OCI-LY1 (cell line): ENCODE results near the gene TRIL.

ENCODE experiments used
- H2AFZ ChIP-seq: fragments of 200-600 bp; sonication (generic), shearing (Covaris generic); 2 replicates; pipeline ENCODE4 v1.6.0; 2014; ENCODE audit warnings: antibody characterized with exemption, mild to moderate bottlenecking, low read length
- H3F3A ChIP-seq: fragments of 200-600 bp; sonication (generic), shearing (Covaris generic); 2 replicates; pipeline ENCODE4 v1.6.0; 2014; ENCODE audit warnings: mild to moderate bottlenecking, antibody characterized with exemption, low read length, moderate library complexity; ENCODE audit not compliant: insufficient read depth
- H3K27ac ChIP-seq: fragments of 200-600 bp; sonication (generic); 2 replicates; pipeline ENCODE4 v1.5.1; 2014; ENCODE audit warnings: low read length, mixed run types, mild to moderate bottlenecking, low read depth; ENCODE audit not compliant: poor library complexity, severe bottlenecking
- H3K27me3 ChIP-seq: fragments of 200-600 bp; sonication (generic); 2 replicates; pipeline ENCODE4 v1.6.0; 2014; ENCODE audit warnings: antibody characterized with exemption, mild to moderate bottlenecking, low read length, moderate library complexity; ENCODE audit not compliant: insufficient read depth
- H3K36me3 ChIP-seq: fragments of 200-600 bp; sonication (generic); 2 replicates; pipeline ENCODE4 v1.6.1; 2014; ENCODE audit warnings: mild to moderate bottlenecking, antibody characterized with exemption, low read length, moderate library complexity, mixed read lengths; ENCODE audit not compliant: insufficient read depth
- H3K4me1 ChIP-seq: fragments of 200-600 bp; sonication (generic); 2 replicates; pipeline ENCODE4 v1.5.1; 2014; ENCODE audit warnings: mild to moderate bottlenecking, low read length, moderate library complexity; ENCODE audit not compliant: insufficient read depth, severe bottlenecking
- H3K4me2 ChIP-seq: fragments of 200-600 bp; sonication (generic), shearing (Covaris generic); 2 replicates; pipeline ENCODE4 v1.6.1; 2014; ENCODE audit warnings: low read length
- H3K4me3 ChIP-seq: fragments of 200-600 bp; sonication (generic); 2 replicates; pipeline ENCODE4 v1.5.1; 2014; ENCODE audit warnings: low read length, low read depth, mild to moderate bottlenecking, mixed read lengths; ENCODE audit not compliant: poor library complexity, severe bottlenecking
- H3K79me2 ChIP-seq: fragments of 200-600 bp; shearing (Covaris generic); 2 replicates; pipeline ENCODE4 v1.6.1; 2016; ENCODE audit warnings: mixed run types, low read length, mixed read lengths; ENCODE audit not compliant: insufficient read depth
- H3K9ac ChIP-seq: fragments of 200-600 bp; sonication (generic), shearing (Covaris generic); 2 replicates; pipeline ENCODE4 v1.6.1; 2014; ENCODE audit warnings: mild to moderate bottlenecking, low read length, mixed read lengths
- H3K9me2 ChIP-seq: fragments of 200-600 bp; sonication (generic), shearing (Covaris generic); 2 replicates; pipeline ENCODE4 v1.6.1; 2014; ENCODE audit warnings: low read depth, mild to moderate bottlenecking, low read length, mixed read lengths
- H3K9me3 ChIP-seq: fragments of 200-600 bp; shearing (Covaris generic); 2 replicates; pipeline ENCODE4 v1.6.1; 2014; ENCODE audit warnings: low read length, mixed read lengths
- H4K20me1 ChIP-seq: fragments of 200-600 bp; sonication (generic), shearing (Covaris generic); 2 replicates; pipeline ENCODE4 v1.6.0; 2016; ENCODE audit warnings: mild to moderate bottlenecking, low read length; ENCODE audit not compliant: insufficient read depth
- EZH2 ChIP-seq: fragments of 200-600 bp; sonication (generic), shearing (Covaris generic); IDR thresholded peaks from 2 replicates; pipeline ENCODE4 v1.8.0; 2017; ENCODE audit warnings: borderline replicate concordance, mixed run types, mild to moderate bottlenecking, antibody characterized with exemption, low read length, moderate library complexity, mixed read lengths
- TF ChIP-seq, protein P1 (sequence below): fragments of 200-600 bp; sonication (generic), shearing (Covaris generic); IDR thresholded peaks from 2 replicates; pipeline ENCODE4 v1.5.1; 2017; ENCODE audit warnings: mild to moderate bottlenecking, antibody characterized with exemption, low read length, moderate library complexity, mixed read lengths

TRIL gene

DNA sequence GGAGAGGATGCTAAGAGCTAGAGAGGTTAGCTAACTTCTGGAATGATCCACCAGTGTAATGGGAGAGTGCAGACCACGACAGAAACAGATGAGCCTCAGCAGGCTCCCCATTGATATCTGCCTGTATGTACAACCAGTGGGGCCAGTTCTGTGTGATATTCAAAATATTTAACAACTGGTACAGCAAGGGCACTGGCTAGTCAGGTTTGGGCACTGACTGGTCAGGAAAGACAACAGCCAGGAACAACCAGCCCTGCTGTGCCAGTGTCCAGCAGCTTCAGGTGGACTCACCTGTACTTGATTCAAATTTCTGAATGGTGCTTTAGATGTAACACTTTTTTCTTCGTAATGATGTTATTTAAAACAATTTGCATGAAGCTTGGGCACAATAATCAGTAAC is 5.9 kb upstream of the TRIL start:
- Histone ChIP-seq H3K9me2 (no peaks in the 10 kb centered on the region), H3K4me3 (no peak overlapping the region)
- TF ChIP-seq EZH2, result no peak
- TF ChIP-seq, protein P1, sequence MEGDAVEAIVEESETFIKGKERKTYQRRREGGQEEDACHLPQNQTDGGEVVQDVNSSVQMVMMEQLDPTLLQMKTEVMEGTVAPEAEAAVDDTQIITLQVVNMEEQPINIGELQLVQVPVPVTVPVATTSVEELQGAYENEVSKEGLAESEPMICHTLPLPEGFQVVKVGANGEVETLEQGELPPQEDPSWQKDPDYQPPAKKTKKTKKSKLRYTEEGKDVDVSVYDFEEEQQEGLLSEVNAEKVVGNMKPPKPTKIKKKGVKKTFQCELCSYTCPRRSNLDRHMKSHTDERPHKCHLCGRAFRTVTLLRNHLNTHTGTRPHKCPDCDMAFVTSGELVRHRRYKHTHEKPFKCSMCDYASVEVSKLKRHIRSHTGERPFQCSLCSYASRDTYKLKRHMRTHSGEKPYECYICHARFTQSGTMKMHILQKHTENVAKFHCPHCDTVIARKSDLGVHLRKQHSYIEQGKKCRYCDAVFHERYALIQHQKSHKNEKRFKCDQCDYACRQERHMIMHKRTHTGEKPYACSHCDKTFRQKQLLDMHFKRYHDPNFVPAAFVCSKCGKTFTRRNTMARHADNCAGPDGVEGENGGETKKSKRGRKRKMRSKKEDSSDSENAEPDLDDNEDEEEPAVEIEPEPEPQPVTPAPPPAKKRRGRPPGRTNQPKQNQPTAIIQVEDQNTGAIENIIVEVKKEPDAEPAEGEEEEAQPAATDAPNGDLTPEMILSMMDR, result no peak

DNA sequence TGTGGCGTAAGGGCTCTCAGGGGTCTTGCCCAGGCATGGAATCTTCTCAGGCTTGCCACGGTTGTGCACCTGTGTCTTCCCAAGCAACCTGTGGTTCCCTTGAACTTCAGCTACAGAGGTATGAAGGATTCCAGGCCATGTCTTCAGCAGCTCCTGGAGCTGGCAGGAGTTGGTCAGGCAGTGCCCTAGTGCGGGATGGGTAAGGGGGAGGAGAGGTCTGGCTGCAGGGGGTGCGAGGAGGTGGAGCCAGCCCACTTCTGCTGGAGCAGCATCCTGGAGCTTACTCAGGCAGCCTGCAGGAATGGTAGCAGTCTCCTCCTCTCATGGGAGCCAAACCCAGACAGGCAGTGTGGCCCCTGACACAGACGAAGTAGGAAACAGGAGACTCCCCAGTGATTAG is 3.8 kb upstream of the TRIL start:
- TF ChIP-seq, protein P1, result no peak
- no peak for TF ChIP-seq EZH2
- H3K9me3 ChIP-seq, result no peaks in the 10 kb centered on the region
- no peaks in the 10 kb centered on the region for H4K20me1 ChIP-seq
- H3F3A ChIP-seq, result no peaks in the 10 kb centered on the region
- H3K9me2 ChIP-seq, result no peaks in the 10 kb centered on the region
- H3K4me3 ChIP-seq, result no peak overlapping the region
- H3K36me3 ChIP-seq, result no peaks in the 10 kb centered on the region
- H3K79me2 ChIP-seq, result no peaks in the 10 kb centered on the region
- no peak overlapping the region for H2AFZ ChIP-seq
- no peaks in the 10 kb centered on the region for H3K4me1 ChIP-seq
- H3K27me3 ChIP-seq, result no peaks in the 10 kb centered on the region
- H3K27ac ChIP-seq, result no peak overlapping the region
- no peak overlapping the region for H3K9ac ChIP-seq
- no peak overlapping the region for H3K4me2 ChIP-seq

More for the DNA sequence above, 5.9 kb upstream of the TRIL start:
- Histone ChIP-seq H3K4me1 (no peaks in the 10 kb centered on the region), H3K27me3 (no peaks in the 10 kb centered on the region), H2AFZ (no peak overlapping the region), H3K79me2 (no peaks in the 10 kb centered on the region), H3K9me3 (no peaks in the 10 kb centered on the region), H3F3A (no peaks in the 10 kb centered on the region), H3K9ac (no peak overlapping the region), H3K27ac (no peak overlapping the region), H4K20me1 (no peaks in the 10 kb centered on the region), H3K36me3 (no peaks in the 10 kb centered on the region), H3K4me2 (no peak overlapping the region)

DNA sequence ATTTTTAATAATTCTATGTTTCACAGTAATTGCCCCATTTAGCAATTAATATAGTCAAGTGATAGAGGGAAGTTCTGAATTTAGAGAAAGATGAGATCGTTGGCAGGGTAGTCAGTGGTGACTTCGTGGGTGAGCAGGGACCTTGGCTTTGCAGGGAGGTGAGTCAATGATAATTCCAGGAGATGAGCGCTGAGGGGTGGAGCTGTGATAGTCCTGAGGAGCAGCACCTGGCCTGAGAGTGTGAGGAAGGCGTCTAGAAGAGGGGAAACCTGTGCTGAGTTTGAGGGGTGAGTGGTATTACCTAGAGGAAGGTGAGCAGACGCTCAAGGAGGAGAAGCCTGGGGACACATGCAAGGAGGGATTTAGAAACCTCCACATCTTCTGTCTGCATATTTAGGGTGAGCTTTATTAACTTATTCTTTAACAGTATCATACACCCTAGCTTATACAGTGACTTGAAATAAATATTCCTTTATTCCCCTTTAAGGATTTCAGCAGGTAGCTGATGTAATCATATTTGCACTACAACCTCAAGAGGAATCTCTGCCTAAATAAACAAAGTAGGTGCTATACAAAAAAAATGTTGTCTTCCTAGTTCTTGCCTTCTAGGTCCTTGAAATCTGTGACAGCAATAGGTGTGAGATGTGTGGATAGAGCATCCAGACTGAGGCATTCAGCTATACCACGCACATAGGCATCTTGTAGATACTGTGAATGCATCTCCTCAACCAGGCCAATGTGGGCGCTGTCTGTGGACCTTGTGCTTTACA is 2.1 kb upstream of the TRIL start:
- H3F3A ChIP-seq, result no peaks in the 10 kb centered on the region
- H3K27ac ChIP-seq, result no peak overlapping the region
- H3K4me3 ChIP-seq, result no peak overlapping the region
- H4K20me1 ChIP-seq, result no peaks in the 10 kb centered on the region
- no peaks in the 10 kb centered on the region for H3K36me3 ChIP-seq
- no peaks in the 10 kb centered on the region for H3K27me3 ChIP-seq
- no peak overlapping the region for H2AFZ ChIP-seq
- H3K4me2 ChIP-seq, result no peak overlapping the region
- no peaks in the 10 kb centered on the region for H3K79me2 ChIP-seq
- no peak overlapping the region for H3K9ac ChIP-seq
- H3K9me3 ChIP-seq, result no peaks in the 10 kb centered on the region
- no peaks in the 10 kb centered on the region for H3K4me1 ChIP-seq
- TF ChIP-seq EZH2, result no peak
- TF ChIP-seq, protein P1, result no peak
- no peaks in the 10 kb centered on the region for H3K9me2 ChIP-seq
